Upper lobe of right lung (tissue), 1 donor: ENCODE data around the gene CHD5. TPM values are rescaled to one million over a fixed set of nuclear protein-coding genes. Genes with fewer than 3 reads are reported as not detected.

Experiments used
- ATAC-seq: fragments of 200-7000 bp; cut with Tn5 transposase; one replicate; pipeline ENCODE4 v1.9.1; 2020; ENCODE audit warnings: mild to moderate bottlenecking, moderate library complexity
- DNase-seq: peaks from one replicate; pipeline ENCODE4 v3.0.0-alpha.2; 2020
- H3K27ac ChIP-seq: fragments of 200-600 bp; one replicate; pipeline ENCODE4 v1.8.0; 2022
- H3K27me3 ChIP-seq: fragments of 200-600 bp; one replicate; pipeline ENCODE4 v1.8.0; 2022; ENCODE audit warnings: mild to moderate bottlenecking
- H3K36me3 ChIP-seq: fragments of 200-600 bp; one replicate; pipeline ENCODE4 v1.8.0; 2022
- H3K4me1 ChIP-seq: fragments of 200-600 bp; one replicate; pipeline ENCODE4 v1.8.0; 2022
- H3K4me3 ChIP-seq: fragments of 200-600 bp; one replicate; pipeline ENCODE4 v1.8.0; 2022; ENCODE audit warnings: mild to moderate bottlenecking
- H3K9me3 ChIP-seq: fragments of 200-600 bp; one replicate; pipeline ENCODE4 v1.8.0; 2022
- intact Hi-C: fragments of 100-400 bp; cut with DNase I; formaldehyde crosslinking; loops from one replicate; pipeline ENCODE4 v1.11.0; 2022
- total RNA-seq: library from RNA; stranded (reverse); fragmentation: NEBNext Ultra II Directional; extraction: Animal tissue kit (Norgen Biotek cat#: 25700); gene quantifications from one replicate; pipeline ENCODE4 v1.2.1, GENCODE V29; 2021
- TF ChIP-seq, protein P1 (sequence below): fragments of 200-600 bp; IDR thresholded peaks from one replicate; pipeline ENCODE4 v1.8.0; 2022; ENCODE audit warnings: antibody characterized with exemption
- donor health status: DM: no; HTN: yes; CAD: no; lungs with severe emphysema.

Gene CHD5
- total RNA-seq, 1 donor from 2014 or later, result 0.23 TPM

DNA sequence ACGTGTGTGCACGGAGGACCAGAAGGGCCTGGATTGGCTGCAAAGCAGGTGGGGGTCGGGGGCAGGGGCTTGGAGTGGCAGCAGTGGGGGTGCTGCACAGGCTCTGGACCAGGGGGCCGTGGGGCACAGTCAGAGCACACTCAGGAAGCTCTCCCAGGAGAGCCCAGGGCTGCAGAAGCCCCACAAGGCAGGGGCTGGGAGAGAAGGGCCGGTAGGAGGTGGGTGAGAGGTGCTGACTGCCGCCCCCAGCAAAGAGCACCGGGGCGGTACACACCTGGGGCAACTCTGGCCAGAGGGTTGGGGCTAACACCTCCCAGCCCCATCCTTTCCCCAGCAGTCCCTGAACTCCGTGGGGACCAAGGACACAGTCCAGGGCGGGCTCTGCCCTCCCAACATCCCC lies 13.9 kb downstream of the CHD5 start:
- ATAC-seq, result no peak
- Histone ChIP-seq H3K4me3 (no peak overlapping the region), H3K27ac (no peak overlapping the region), H3K9me3 (no peaks in the 10 kb centered on the region), H3K4me1 (no peaks in the 10 kb centered on the region), H3K36me3 (no peaks in the 10 kb centered on the region), H3K27me3 (peaks cover 19% of the 10 kb centered on the region)
- TF ChIP-seq, protein P1, sequence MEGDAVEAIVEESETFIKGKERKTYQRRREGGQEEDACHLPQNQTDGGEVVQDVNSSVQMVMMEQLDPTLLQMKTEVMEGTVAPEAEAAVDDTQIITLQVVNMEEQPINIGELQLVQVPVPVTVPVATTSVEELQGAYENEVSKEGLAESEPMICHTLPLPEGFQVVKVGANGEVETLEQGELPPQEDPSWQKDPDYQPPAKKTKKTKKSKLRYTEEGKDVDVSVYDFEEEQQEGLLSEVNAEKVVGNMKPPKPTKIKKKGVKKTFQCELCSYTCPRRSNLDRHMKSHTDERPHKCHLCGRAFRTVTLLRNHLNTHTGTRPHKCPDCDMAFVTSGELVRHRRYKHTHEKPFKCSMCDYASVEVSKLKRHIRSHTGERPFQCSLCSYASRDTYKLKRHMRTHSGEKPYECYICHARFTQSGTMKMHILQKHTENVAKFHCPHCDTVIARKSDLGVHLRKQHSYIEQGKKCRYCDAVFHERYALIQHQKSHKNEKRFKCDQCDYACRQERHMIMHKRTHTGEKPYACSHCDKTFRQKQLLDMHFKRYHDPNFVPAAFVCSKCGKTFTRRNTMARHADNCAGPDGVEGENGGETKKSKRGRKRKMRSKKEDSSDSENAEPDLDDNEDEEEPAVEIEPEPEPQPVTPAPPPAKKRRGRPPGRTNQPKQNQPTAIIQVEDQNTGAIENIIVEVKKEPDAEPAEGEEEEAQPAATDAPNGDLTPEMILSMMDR, result no peak
- DNase-seq, result no peak
- intact Hi-C loops, result no loop called here

DNA sequence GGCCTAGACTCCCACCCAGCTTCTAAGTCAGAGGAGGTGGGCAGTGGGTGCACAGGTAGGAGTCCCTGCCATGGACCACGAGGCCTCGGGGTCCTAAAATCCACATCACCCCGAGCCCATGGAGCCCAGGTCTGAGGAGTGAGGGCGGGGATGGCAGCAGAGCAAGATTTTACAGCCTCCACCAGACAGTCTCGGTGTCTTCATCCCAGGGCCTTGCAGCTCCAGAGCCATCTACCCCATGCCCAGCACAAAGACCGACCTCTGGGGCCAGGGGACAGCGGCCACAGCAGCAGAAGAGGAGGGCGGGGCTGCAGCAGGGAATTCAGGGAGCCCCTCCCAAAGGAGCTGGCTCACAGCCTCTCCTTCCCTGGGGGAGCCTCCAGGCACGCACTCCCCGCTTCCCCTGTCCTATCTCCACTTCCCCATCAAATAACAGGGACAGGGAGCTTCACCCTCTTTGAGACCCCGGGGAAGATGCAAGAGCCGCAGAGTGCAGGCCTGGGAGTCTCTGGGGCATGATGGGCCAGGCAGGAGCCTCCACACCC lies 14.6 kb downstream of the CHD5 start:
- intact Hi-C loops, result no loop called here
- no peak for ATAC-seq
- no peak overlapping the region for H3K4me3 ChIP-seq
- TF ChIP-seq, protein P1, result no peak
- H3K27ac ChIP-seq, result no peak overlapping the region
- DNase-seq, result no peak
- peaks cover 18% of the 10 kb centered on the region for H3K27me3 ChIP-seq
- no peaks in the 10 kb centered on the region for H3K36me3 ChIP-seq
- no peaks in the 10 kb centered on the region for H3K9me3 ChIP-seq
- H3K4me1 ChIP-seq, result no peaks in the 10 kb centered on the region

DNA sequence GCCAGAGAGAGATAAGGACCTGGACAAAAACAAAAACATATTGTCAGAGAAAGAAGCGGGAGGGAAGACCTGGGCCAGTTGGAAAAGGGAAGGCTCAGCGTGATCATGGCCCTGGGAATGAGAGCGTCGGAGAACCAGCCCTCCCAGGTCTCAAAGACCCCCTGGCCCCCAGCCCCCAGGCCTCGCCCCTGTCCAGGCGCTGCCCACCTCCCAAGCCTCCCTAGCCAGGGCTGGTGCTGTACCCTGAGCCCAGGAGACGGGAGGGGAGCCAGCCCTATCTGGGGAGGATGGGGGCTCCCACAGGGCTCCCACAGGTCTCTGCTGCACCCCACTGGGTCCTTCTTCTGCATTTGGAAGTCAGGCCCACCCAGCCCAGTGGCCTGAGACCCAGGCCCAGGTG lies 15.1 kb downstream of the CHD5 start:
- ATAC-seq (no peak), DNase-seq (no peak)
- no peak overlapping the region for H3K4me3 ChIP-seq
- H3K27me3 ChIP-seq, result peaks cover 14% of the 10 kb centered on the region
- intact Hi-C loops, result no loop called here
- no peaks in the 10 kb centered on the region for H3K9me3 ChIP-seq
- H3K36me3 ChIP-seq, result no peaks in the 10 kb centered on the region
- TF ChIP-seq, protein P1, result no peak
- no peaks in the 10 kb centered on the region for H3K4me1 ChIP-seq
- H3K27ac ChIP-seq, result no peak overlapping the region

DNA sequence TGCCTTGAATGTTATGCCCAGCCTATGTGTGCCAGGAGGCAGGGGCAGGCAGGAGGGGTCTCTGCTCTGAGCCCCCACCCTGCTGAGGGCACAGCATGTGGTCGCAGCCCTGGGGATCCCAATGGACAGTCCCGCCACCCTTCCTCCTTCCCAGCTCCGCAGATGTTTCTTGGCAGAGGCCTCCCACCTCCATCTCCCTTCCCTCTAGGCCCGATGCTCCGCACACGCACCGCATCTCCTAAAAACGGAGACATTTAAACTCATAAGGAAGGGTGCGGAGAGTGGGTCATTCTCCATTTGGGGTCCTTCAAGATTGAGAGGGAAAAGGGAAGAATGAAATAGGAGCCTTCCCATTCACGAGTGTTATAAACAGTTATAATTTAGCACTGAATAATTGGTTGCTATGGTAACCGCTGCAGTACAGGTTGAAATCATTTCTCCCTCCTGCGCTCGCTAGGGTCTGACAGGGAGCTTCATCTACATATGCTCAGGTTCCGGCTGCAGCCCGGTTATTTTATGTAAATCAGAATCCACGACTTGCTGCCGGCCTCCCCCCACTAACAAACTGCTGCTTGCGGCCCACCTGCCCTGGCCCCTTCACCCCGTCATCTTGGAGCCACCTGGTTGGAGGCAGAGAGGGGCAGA lies 16.0 kb downstream of the CHD5 start:
- peaks cover 14% of the 10 kb centered on the region for H3K27me3 ChIP-seq
- intact Hi-C loops, result no loop called here
- no peak for DNase-seq

DNA sequence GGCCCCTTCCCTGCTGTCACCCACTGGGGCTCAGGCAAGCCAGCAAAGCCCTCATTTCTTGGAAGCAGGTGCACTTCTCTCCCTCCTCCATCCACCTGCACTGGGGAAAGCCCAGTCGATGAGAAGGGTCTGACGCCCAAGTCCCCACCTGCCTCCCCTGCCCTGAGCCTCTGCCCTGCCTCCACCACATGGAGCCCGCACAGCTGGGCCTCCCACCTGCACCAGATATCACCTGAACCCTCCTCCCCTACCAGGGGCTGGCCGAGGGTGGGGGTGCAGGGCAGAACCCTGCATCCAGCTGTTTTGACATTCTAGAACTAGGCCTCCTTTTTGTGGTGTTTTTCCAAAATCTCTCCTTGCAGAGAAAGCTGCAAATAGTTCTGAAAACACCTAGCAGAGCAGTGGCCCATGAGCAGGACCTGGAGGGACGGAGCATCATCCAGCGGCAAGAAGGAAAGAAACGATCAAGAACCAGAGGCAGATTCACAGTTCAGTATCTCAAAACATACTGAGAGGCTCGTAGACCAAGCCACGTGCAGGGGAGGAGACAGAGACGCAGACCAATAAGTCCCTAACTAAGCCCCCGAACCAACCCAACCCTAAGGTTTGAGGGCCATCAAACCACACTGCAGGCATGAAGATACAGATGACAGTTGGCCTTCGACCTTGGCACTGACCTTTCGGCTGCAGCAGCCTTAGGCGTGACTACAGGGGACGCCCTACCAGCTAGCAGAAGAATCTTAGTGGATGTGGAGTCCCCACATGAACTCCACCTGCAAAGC lies 16.7 kb downstream of the CHD5 start:
- Histone ChIP-seq H3K36me3 (no peaks in the 10 kb centered on the region), H3K27me3 (peaks cover 14% of the 10 kb centered on the region), H3K27ac (no peak overlapping the region), H3K4me1 (no peaks in the 10 kb centered on the region), H3K9me3 (no peaks in the 10 kb centered on the region), H3K4me3 (no peak overlapping the region)
- ATAC-seq (no peak), DNase-seq (no peak)
- intact Hi-C loops, result no loop called here
- TF ChIP-seq, protein P1, result no peak

More for the DNA sequence above, 16.0 kb downstream of the CHD5 start:
- no peak overlapping the region for H3K27ac ChIP-seq
- H3K36me3 ChIP-seq, result no peaks in the 10 kb centered on the region
- no peaks in the 10 kb centered on the region for H3K4me1 ChIP-seq
- TF ChIP-seq, protein P1, result no peak
- no peak overlapping the region for H3K4me3 ChIP-seq
- H3K9me3 ChIP-seq, result no peaks in the 10 kb centered on the region
- no peak for ATAC-seq
